ENCODE measurements around the gene BTNL8.

GRCh38 chr5:180858586-180858985 lies 40.4 kb upstream of the BTNL8 start:
- TF ChIP-seq, protein P1, sequence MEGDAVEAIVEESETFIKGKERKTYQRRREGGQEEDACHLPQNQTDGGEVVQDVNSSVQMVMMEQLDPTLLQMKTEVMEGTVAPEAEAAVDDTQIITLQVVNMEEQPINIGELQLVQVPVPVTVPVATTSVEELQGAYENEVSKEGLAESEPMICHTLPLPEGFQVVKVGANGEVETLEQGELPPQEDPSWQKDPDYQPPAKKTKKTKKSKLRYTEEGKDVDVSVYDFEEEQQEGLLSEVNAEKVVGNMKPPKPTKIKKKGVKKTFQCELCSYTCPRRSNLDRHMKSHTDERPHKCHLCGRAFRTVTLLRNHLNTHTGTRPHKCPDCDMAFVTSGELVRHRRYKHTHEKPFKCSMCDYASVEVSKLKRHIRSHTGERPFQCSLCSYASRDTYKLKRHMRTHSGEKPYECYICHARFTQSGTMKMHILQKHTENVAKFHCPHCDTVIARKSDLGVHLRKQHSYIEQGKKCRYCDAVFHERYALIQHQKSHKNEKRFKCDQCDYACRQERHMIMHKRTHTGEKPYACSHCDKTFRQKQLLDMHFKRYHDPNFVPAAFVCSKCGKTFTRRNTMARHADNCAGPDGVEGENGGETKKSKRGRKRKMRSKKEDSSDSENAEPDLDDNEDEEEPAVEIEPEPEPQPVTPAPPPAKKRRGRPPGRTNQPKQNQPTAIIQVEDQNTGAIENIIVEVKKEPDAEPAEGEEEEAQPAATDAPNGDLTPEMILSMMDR (IDR thresholded peaks at IDR 0.05): no peak
- no peak for TF ChIP-seq POLR2AphosphoS5 (IDR thresholded peaks at IDR 0.05)
- no peak for TF ChIP-seq POLR2A (IDR thresholded peaks at IDR 0.05)
- TF ChIP-seq EP300 (IDR thresholded peaks at IDR 0.05; ENCODE audit: low read depth): no peak

All from transverse colon (tissue), 4 donors.